HG03439 (cell line): ENCODE results near the gene SETD4.

Experiments used
- ATAC-seq: cut with Tn5 transposase; IDR thresholded peaks from one replicate; pipeline ENCODE4 v1.9.1; 2021; ENCODE audit warnings: mild to moderate bottlenecking, moderate library complexity; ENCODE audit not compliant: unreplicated experiment

Gene SETD4

GRCh38 chr21:36048357-36048756 lies 12.0 kb downstream of the SETD4 start:
- no peak for ATAC-seq

DNA sequence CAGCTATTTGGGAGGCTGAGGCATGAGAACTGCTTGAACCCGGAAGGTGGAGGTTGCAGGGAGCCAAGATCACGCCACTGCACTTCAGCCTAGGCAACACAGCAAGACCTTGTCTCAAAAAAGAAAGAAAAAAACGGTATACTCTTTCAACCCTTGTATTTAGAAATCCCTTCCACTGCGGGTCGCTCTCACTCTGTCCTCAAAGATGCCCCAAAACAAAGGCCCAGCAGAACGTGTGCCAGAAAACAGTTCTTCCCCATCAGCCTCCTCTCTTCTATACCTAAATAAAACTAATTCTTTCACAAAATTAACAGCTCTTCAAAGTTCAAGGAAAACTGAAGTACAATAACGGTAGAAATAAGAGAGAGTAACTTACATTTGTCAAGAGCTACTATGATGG lies 13.2 kb downstream of the SETD4 start:
- no peak for ATAC-seq

GRCh38 chr21:36045993-36046392 lies 14.3 kb downstream of the SETD4 start:
- ATAC-seq: no peak

DNA sequence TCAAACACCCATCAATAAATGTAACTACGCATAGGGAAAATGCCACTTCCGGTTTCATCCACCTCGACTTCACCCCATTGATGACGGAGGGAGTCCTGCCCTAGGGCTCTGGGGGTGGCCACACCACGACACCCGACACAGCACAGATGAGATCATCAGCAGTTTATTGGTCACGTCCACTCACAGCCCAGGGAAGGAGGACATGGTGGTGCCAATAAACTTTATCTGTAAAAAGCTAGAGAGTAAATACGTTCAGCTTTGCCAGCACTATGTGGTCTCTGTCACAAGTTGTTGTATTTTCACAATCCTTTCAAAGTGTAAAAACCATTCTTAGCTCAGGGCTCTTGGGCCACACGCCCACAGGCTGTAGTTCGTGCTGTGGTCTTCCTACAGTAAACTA lies 16.3 kb downstream of the SETD4 start:
- ATAC-seq: no peak

GRCh38 chr21:36041910-36042309 lies 18.4 kb downstream of the SETD4 start:
- ATAC-seq: no peak

DNA sequence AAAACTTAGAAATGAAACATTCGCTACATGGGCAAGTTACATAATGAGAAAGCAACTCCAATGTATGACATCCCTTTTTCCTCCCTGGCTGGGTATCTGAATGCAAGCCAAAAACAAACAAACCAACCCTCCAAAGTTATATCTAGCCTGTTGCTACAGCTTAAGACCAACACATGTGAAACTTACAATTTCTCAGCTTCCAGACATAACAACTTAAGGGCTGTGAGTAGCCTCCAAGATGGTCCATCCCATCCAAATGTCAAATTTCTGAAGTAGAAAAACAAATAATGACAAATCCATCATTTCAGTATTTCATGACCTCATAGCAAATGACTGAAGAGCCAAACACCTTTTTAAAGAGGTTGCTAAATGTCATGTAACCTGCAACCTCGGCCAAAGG lies 19.9 kb downstream of the SETD4 start:
- no peak for ATAC-seq

- ATAC-seq: no peak
Observed at GRCh38 chr21:36039861-36040260, 20.5 kb downstream of the SETD4 start.

GRCh38 chr21:36038701-36039497 lies 21.4 kb downstream of the SETD4 start:
- ATAC-seq: no peak

- no peak for ATAC-seq
Observed at GRCh38 chr21:36035381-36035791, 24.9 kb downstream of the SETD4 start.

- ATAC-seq: no peak
Observed at GRCh38 chr21:36034211-36034913, 26.0 kb downstream of the SETD4 start.

DNA sequence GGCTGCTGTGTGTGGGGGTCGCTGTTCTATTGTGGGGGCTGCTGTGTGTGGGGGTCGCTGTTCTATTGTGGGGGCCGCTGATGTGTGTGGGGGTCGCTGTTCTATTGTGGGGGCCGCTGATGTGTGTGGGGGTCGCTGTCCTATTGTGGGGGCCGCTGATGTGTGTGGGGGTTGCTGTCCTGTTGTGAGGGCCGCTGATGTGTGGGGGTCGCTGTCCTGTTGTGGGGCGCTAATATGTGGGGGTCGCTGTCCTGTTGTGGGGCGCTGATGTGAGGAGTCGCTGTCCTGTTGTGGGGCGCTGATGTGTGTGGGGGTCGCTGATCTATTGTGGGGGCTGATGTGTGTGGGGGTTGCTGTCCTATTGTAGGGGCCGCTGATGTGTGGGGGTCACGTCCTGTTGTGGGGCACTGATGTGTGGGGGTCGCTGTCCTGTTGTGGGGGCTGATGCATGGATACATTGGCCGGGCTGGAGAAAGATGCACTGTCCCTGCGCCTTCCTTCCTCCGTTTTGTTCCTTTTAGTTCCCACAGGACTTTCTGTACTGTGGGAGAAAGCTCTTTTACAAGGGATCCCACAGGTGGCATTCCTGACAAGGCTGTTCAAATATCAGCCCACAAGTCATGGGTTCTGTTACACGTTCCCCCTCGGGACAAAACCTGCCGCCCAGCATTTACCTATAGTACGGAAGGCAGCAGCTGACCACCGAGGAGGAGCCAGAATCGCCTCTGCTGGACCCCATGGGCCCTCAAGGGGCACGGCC lies 27.5 kb downstream of the SETD4 start:
- ATAC-seq: no peak

DNA sequence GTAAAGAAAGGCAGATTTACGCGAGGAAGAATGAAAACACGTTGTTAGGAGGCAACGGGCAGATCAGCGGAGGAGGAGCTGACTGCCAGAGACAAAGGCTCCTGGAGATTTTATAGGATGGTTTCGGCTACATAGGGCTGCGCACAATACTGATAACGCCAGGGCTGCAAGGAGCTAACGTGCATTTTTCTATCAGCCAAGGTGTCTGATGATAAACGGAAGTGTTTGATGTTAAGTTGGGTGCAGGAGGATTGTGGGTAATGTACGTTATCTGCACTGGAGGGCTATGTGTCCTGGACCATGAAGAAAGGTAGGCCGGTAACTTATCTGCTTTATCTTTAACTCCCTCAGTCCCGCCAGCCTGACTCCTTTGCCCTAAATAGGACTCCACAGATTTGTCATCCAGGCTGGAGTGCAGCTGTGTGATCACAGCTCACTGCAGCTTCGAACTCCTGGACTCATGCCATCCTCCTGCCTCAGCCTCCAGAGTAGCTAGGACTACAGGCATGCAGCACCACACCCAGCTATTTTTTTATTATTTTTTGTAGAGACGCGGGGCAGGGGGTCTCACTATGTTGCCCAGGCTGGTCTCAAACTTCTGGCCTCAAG lies 29.6 kb downstream of the SETD4 start:
- ATAC-seq: no peak

DNA sequence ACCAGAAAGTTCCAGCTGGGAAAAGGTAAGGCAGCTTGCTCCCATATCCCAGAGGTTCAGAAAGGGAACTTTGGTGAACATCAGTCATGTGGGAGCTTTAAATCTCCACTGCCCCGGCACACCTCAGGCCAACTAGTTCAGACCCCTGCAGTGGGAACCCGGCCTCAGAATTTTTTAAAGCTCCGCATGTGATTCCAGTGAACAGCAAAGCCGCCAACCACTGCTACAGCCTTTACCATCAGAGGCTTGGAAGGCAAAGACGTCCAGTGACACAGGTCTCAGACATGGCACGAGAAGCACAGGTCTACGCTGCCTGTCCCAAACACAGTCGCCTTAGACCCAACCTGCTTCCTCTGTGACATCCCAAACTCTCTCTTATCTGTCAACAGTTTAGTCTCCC lies 31.0 kb downstream of the SETD4 start:
- no peak for ATAC-seq

- no peak for ATAC-seq
Observed at GRCh38 chr21:36028127-36029069, 31.9 kb downstream of the SETD4 start.

DNA sequence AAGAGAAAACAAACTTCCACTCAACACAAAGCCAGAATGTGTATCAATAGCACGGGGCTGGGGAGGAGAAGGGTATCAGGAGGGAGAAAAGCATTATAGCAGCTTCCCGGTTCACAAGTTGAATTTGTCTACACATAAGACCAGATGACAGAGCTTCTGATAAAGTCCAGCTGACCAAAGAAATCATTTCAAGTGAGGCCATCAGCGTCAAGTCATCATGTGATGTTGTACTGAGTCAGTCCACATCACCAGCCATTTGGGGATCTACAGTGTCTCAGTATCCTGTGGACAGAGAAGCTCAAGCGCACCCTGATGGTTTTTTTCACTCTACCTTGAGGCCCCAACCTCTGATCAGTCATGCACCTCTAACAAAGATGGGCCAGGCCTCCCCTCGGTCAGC lies 33.0 kb downstream of the SETD4 start:
- ATAC-seq: no peak

- ATAC-seq: no peak
Observed at GRCh38 chr21:36024782-36025181, 35.5 kb downstream of the SETD4 start.

- ATAC-seq: no peak
Observed at GRCh38 chr21:36023092-36023480, 37.2 kb downstream of the SETD4 start.

GRCh38 chr21:36022427-36023091 lies 37.8 kb downstream of the SETD4 start:
- no peak for ATAC-seq

DNA sequence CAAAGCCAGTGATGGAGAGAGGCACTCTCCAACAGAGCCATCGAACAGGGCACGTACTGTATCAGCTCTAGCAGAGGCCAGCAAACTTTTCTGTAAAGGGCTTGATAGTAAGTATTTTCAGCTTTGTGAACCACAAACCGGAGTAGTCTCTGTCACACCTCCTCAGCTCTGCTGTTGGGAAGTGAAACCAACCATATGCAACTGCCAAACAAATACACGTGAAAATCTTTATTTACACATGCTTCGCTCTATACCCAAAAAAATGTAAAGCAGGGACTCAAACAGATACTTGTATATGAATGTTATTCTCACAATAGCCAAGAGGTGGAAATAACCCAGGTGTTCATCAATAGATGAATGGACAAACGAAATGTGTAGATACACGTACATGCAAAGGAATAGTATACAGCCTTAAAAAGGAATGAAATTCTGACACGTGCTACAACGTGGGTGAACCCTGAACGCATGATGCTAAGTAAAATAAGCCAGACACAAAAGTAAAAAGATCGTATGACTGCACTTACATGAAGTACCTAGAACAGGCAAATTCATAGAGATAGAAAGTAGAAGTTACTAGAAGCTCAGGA lies 39.0 kb downstream of the SETD4 start:
- ATAC-seq: peak; percentile 77
